Measurements from ENCODE around the gene HMGXB4. TPM values are rescaled to one million over a fixed set of nuclear protein-coding genes. Genes with fewer than 3 reads are reported as not detected.

HMGXB4 gene
- total and polyA plus RNA-seq, 9 of the 15 experiments (the other 6 are each of a cell fraction or from before 2014, with no cell fraction given): 9.9 to 31.4 (median 24.8) TPM

DNA sequence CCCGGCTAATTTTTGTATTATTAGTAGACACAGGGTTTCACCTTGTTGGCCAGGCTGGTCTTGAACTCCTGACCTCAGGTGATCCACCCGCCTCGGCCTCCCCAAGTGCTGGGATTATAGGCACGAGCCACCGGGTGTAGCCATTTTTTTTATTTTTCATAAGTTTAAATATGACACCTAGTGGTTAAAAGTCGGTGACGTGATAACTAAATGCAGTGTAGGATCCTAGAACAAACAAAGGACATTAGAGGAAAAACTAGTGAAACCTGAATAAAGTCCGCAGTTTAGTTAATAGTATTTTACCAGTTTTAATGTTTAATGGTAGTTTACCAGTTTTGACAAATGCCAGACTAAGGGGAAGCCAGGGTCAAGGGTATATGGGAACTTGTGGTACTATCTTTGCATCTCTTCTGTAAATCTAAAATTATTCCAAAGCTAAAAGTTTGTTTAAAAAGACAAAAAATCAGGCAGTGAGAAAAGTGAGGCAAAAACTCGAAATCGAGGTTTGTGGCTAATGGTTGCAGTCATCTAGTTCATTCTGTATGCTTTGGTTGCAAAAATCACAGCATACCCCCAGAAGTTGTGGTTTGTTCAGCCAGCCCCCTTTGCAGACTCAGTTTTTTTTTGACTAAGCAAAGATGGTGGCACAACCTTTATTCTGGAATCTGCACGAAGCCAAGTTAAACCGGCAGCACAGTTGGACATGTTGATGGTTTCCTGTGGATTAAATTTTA is 72.0 kb downstream of the HMGXB4 start:
- no peaks in the 10 kb centered on the region for H3K27me3 ChIP-seq (ENCODE audit: control insufficient read depth in 2 of 2, insufficient read depth in 2 of 2, low read length in 2 of 2)
- peaks cover 35% of the 10 kb centered on the region; the same call in 1 of the 3 replicates for H3K36me3 ChIP-seq (ENCODE audit: control insufficient read depth, insufficient read depth, low read length)
- no peak overlapping the region for H3K9ac ChIP-seq (ENCODE audit: insufficient read depth in 1 of 2, low read depth in 2 of 2, low read length in 2 of 2)
- no peaks in the 10 kb centered on the region for H3K9me3 ChIP-seq (replicated peaks; ENCODE audit: control insufficient read depth, insufficient read depth, low read depth, low read length)
- no TSS peak for BruUV-seq (replicated peaks)
- peaks cover 0 to 5% of the 10 kb centered on the region in 2 experiments; a peak in 2 of 5 replicates for H3K4me1 ChIP-seq (replicated peaks in 1 of 2; ENCODE audit: control insufficient read depth in 2 of 2, insufficient read depth in 2 of 2, low read length in 2 of 2)
- POLR2A ChIA-PET: interaction anchor here (0.7 kb wide), 1 partner anchor 9 kb away, joined by 4 read pairs; no protein-coding TSS in a partner anchor
- no peak for TF ChIP-seq BRF1 (IDR thresholded peaks at IDR 0.05; ENCODE audit: borderline replicate concordance, extremely low read depth, insufficient read length)
- no peak for TF ChIP-seq ZNF511 (CRISPR knock-in tag; IDR thresholded peaks at IDR 0.05)
- CTCF ChIA-PET (ENCODE audit: low intra/inter-chr PET ratio): no interaction called here
- no peak overlapping the region for H3K27ac ChIP-seq (ENCODE audit: extremely low read depth, low read depth, low read length)
- H3K9me1 ChIP-seq (ENCODE audit: control insufficient read depth, insufficient read depth, low read length): no peaks in the 10 kb centered on the region
- FAIRE-seq: no peak
- no peak overlapping the region for H3K4me2 ChIP-seq (ENCODE audit: insufficient read depth, low read length)
- no peak for ATAC-seq
- no peak overlapping the region for H2AFZ ChIP-seq (ENCODE audit: low read depth, low read length)
- DNase-seq (ENCODE audit: extremely low read depth in 1 of 4, low spot score in 3 of 4): no peak
- 67% methylated on average over 11 of the region's 12 CpGs for WGBS (ENCODE audit: insufficient coverage, low coverage, missing lambda C conversion rate)
- intact Hi-C loops (cut with micrococcal nuclease) (no loop called here), in situ Hi-C loops (cut with MboI) (no loop called here)
- H3K79me2 ChIP-seq (ENCODE audit: control insufficient read depth, insufficient read depth, low read length): no peaks in the 10 kb centered on the region
- H4K20me1 ChIP-seq (replicated peaks; ENCODE audit: control insufficient read depth, insufficient read depth, low read length): no peaks in the 10 kb centered on the region
- H3K4me3 ChIP-seq: no peak overlapping the region

DNA sequence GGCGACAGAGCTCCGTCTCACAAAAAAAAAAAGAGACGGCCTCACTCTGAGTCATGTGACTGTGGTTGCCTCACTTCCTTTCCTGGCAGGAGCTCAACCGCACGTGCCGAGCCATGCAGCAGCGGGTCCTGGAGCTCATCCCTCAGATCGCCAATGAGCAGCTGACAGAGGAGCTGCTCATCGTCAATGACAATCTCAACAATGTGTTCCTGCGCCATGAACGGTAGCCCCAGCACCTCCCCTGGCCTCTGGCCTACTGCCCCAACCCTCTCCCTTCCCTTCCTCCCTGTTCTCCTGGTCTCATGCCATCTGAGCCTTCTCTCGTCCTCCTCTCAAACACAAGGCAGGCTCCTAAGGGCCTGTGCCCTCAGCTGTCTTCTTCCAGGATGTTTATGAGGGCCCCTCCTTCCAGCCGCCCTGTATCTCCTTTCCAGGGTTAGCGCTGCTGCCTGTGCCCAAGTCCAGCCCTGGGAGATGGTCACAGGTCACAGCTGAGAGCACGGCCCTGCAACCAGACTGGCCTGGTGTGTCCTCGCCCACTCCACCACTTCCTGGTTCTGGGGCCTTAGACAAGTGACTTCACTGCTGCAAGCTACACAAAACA is 73.1 kb downstream of the HMGXB4 start:
- CTCF ChIA-PET (ENCODE audit: low intra/inter-chr PET ratio): no interaction called here
- POLR2A ChIA-PET: interaction anchor here (0.6 kb wide), 1 partner anchor 10 kb away, joined by 3 read pairs; no protein-coding TSS in a partner anchor
- H3K4me1 ChIP-seq (replicated peaks in 1 of 2; ENCODE audit: control insufficient read depth in 2 of 2, insufficient read depth in 2 of 2, low read length in 2 of 2): peaks cover 0 to 8% of the 10 kb centered on the region in 2 experiments; a peak in 2 of 5 replicates
- BruUV-seq (replicated peaks): no TSS peak
- no peak overlapping the region for H3K27ac ChIP-seq (ENCODE audit: extremely low read depth, low read depth, low read length)
- WGBS (ENCODE audit: insufficient coverage, low coverage, missing lambda C conversion rate): 79% methylated on average over 4 of the region's 16 CpGs
- in situ Hi-C loops (cut with MboI): no loop called here
- peak overlapping the region in 1 of 2 experiments; percentile 33; a peak in 1 of 4 replicates for H3K9ac ChIP-seq (ENCODE audit: insufficient read depth in 1 of 2, low read depth in 2 of 2, low read length in 2 of 2)
- H3K79me2 ChIP-seq (ENCODE audit: control insufficient read depth, insufficient read depth, low read length): no peaks in the 10 kb centered on the region
- ATAC-seq (no peak), FAIRE-seq (no peak), DNase-seq (ENCODE audit: extremely low read depth in 1 of 4, low spot score in 3 of 4) (no peak)
- H3K4me2 ChIP-seq (ENCODE audit: insufficient read depth, low read length): no peak overlapping the region
- H3K9me1 ChIP-seq (ENCODE audit: control insufficient read depth, insufficient read depth, low read length): no peaks in the 10 kb centered on the region
- H3K4me3 ChIP-seq: no peak overlapping the region
- no peaks in the 10 kb centered on the region for H3K27me3 ChIP-seq (ENCODE audit: control insufficient read depth in 2 of 2, insufficient read depth in 2 of 2, low read length in 2 of 2)
- H4K20me1 ChIP-seq (replicated peaks; ENCODE audit: control insufficient read depth, insufficient read depth, low read length): no peaks in the 10 kb centered on the region
- peaks cover 42% of the 10 kb centered on the region; the same call in 2 of the 3 replicates for H3K36me3 ChIP-seq (ENCODE audit: control insufficient read depth, insufficient read depth, low read length)
- no peak overlapping the region for H2AFZ ChIP-seq (ENCODE audit: low read depth, low read length)
- no peaks in the 10 kb centered on the region for H3K9me3 ChIP-seq (replicated peaks; ENCODE audit: control insufficient read depth, insufficient read depth, low read depth, low read length)
- intact Hi-C loops (cut with micrococcal nuclease): no loop called here
- TF ChIP-seq, protein P1, sequence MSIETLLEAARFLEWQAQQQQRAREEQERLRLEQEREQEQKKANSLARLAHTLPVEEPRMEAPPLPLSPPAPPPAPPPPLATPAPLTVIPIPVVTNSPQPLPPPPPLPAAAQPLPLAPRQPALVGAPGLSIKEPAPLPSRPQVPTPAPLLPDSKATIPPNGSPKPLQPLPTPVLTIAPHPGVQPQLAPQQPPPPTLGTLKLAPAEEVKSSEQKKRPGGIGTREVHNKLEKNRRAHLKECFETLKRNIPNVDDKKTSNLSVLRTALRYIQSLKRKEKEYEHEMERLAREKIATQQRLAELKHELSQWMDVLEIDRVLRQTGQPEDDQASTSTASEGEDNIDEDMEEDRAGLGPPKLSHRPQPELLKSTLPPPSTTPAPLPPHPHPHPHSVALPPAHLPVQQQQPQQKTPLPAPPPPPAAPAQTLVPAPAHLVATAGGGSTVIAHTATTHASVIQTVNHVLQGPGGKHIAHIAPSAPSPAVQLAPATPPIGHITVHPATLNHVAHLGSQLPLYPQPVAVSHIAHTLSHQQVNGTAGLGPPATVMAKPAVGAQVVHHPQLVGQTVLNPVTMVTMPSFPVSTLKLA (conservative IDR thresholded peaks at IDR 0.05): no peak
- TF ChIP-seq BHLHE40 (IDR thresholded peaks at IDR 0.05; ENCODE audit: low read length): peak; percentile 71
- TF ChIP-seq, protein P2, sequence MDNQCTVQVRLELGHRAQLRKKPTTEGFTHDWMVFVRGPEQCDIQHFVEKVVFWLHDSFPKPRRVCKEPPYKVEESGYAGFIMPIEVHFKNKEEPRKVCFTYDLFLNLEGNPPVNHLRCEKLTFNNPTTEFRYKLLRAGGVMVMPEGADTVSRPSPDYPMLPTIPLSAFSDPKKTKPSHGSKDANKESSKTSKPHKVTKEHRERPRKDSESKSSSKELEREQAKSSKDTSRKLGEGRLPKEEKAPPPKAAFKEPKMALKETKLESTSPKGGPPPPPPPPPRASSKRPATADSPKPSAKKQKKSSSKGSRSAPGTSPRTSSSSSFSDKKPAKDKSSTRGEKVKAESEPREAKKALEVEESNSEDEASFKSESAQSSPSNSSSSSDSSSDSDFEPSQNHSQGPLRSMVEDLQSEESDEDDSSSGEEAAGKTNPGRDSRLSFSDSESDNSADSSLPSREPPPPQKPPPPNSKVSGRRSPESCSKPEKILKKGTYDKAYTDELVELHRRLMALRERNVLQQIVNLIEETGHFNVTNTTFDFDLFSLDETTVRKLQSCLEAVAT (IDR thresholded peaks at IDR 0.05): 0 out of 4 replicates have a peak, but pooled peaks of 1 of the 2 experiments have one; percentile 28
- no peak for TF ChIP-seq ZNF830 (CRISPR knock-in tag; IDR thresholded peaks at IDR 0.05)
- TF ChIP-seq, protein P3, sequence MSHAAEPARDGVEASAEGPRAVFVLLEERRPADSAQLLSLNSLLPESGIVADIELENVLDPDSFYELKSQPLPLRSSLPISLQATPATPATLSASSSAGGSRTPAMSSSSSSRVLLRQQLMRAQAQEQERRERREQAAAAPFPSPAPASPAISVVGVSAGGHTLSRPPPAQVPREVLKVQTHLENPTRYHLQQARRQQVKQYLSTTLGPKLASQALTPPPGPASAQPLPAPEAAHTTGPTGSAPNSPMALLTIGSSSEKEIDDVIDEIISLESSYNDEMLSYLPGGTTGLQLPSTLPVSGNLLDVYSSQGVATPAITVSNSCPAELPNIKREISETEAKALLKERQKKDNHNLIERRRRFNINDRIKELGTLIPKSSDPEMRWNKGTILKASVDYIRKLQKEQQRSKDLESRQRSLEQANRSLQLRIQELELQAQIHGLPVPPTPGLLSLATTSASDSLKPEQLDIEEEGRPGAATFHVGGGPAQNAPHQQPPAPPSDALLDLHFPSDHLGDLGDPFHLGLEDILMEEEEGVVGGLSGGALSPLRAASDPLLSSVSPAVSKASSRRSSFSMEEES (CRISPR knock-in tag; IDR thresholded peaks at IDR 0.05): peak; percentile 29
